H9 (cell line): ENCODE data around the gene MBP. TPM values are rescaled to one million over a fixed set of nuclear protein-coding genes. Genes with fewer than 3 reads are reported as not detected.

ENCODE experiments used
- DNase-seq: peaks from one replicate; pipeline ENCODE4 v3.0.0-alpha.2; 2017
- H2AFZ ChIP-seq: one replicate; pipeline ENCODE4 v1.6.1; 2013; ENCODE audit warnings: mild to moderate bottlenecking, low read length, control low read depth, moderate library complexity
- H2AK5ac ChIP-seq: 2 replicates; pipeline ENCODE4 v1.6.1; 2013; ENCODE audit warnings: low read length, control low read depth, mixed read lengths; ENCODE audit not compliant: insufficient read length
- H2BK120ac ChIP-seq: one replicate; pipeline ENCODE4 v1.6.1; 2013; ENCODE audit warnings: low read depth, mild to moderate bottlenecking, low read length, control low read depth, inconsistent platforms; ENCODE audit not compliant: poor library complexity, severe bottlenecking
- H2BK12ac ChIP-seq: 2 replicates; pipeline ENCODE4 v1.6.1; 2013; ENCODE audit warnings: low read length, control low read depth, mixed read lengths, low read depth; ENCODE audit not compliant: insufficient read length
- H2BK15ac ChIP-seq: 2 replicates; pipeline ENCODE4 v1.6.1; 2013; ENCODE audit warnings: low read depth, low read length, control low read depth
- H2BK20ac ChIP-seq: one replicate; pipeline ENCODE4 v1.6.1; 2013; ENCODE audit warnings: low read depth, mild to moderate bottlenecking, low read length, control low read depth, inconsistent platforms; ENCODE audit not compliant: poor library complexity, severe bottlenecking
- H2BK5ac ChIP-seq: 2 replicates; pipeline ENCODE4 v1.6.1; 2013; ENCODE audit warnings: low read length, control low read depth, mixed read lengths; ENCODE audit not compliant: insufficient read length
- H3K14ac ChIP-seq: 2 replicates; pipeline ENCODE4 v1.6.1; 2013; ENCODE audit warnings: low read length, control low read depth; ENCODE audit not compliant: insufficient read depth
- H3K18ac ChIP-seq: 2 replicates; pipeline ENCODE4 v1.6.1; 2013; ENCODE audit warnings: low read depth, mild to moderate bottlenecking, mixed read lengths, low read length, control low read depth; ENCODE audit not compliant: insufficient read length
- H3K23ac ChIP-seq: 2 replicates; pipeline ENCODE4 v1.6.1; 2013; ENCODE audit warnings: low read length, control low read depth, mixed read lengths, low read depth; ENCODE audit not compliant: insufficient read length
- H3K23me2 ChIP-seq: 2 replicates; pipeline ENCODE4 v1.6.1; 2013; ENCODE audit warnings: low read depth, mild to moderate bottlenecking, mixed read lengths, low read length, control low read depth; ENCODE audit not compliant: insufficient read length, poor library complexity, severe bottlenecking
- H3K27ac ChIP-seq: 2 replicates; pipeline ENCODE4 v1.5.1; 2013; ENCODE audit warnings: low read length, control low read depth, mixed read lengths, low read depth; ENCODE audit not compliant: insufficient read length
- H3K27me3 ChIP-seq: 2 replicates; pipeline ENCODE4 v1.6.1; 2013; ENCODE audit warnings: low read length, control low read depth, inconsistent platforms; ENCODE audit not compliant: insufficient read depth
- H3K4ac ChIP-seq: 2 replicates; pipeline ENCODE4 v1.6.1; 2013; ENCODE audit warnings: low read depth, mild to moderate bottlenecking, control low read depth, inconsistent platforms, low read length, moderate library complexity
- H3K4me1 ChIP-seq: 2 replicates; pipeline ENCODE4 v1.6.1; 2013; ENCODE audit warnings: low read length, control low read depth, inconsistent platforms; ENCODE audit not compliant: insufficient read depth
- H3K4me2 ChIP-seq: 2 replicates; pipeline ENCODE4 v1.6.1; 2013; ENCODE audit warnings: low read length, control low read depth, mixed read lengths; ENCODE audit not compliant: insufficient read length, insufficient read depth
- H3K56ac ChIP-seq: 2 replicates; pipeline ENCODE4 v1.6.1; 2013; ENCODE audit warnings: low read depth, mild to moderate bottlenecking, mixed read lengths, low read length, control low read depth; ENCODE audit not compliant: insufficient read length
- H3K79me1 ChIP-seq: 2 replicates; pipeline ENCODE4 v1.6.1; 2013; ENCODE audit warnings: low read depth, mild to moderate bottlenecking, moderate library complexity, low read length, control low read depth, inconsistent platforms; ENCODE audit not compliant: insufficient read depth, poor library complexity, severe bottlenecking
- H3K79me2 ChIP-seq: 2 replicates; pipeline ENCODE4 v1.6.1; 2013; ENCODE audit warnings: low read length, control low read depth, inconsistent platforms; ENCODE audit not compliant: insufficient read depth
- H3K9ac ChIP-seq: 2 replicates; pipeline ENCODE4 v1.6.1; 2013; ENCODE audit warnings: low read length, control low read depth, mixed read lengths; ENCODE audit not compliant: insufficient read length; ENCODE audit errors: extremely low read depth
- H3K9me3 ChIP-seq: one replicate; pipeline ENCODE4 v1.6.1; 2013; ENCODE audit warnings: low read depth, low read length, inconsistent platforms; ENCODE audit not compliant: control insufficient read depth
- H3T11ph ChIP-seq: one replicate; pipeline ENCODE4 v1.6.1; 2013; ENCODE audit warnings: mild to moderate bottlenecking, low read length, control low read depth, inconsistent platforms
- H4K20me1 ChIP-seq: one replicate; pipeline ENCODE4 v1.6.1; 2013; ENCODE audit not compliant: control insufficient read depth, insufficient read length, insufficient read depth
- H4K5ac ChIP-seq: 2 replicates; pipeline ENCODE4 v1.6.1; 2013; ENCODE audit warnings: low read depth, mild to moderate bottlenecking, mixed read lengths, low read length, control low read depth; ENCODE audit not compliant: insufficient read length
- H4K8ac ChIP-seq: replicated peaks from 2 replicates; pipeline ENCODE4 v1.6.1; 2013; ENCODE audit warnings: low read length, control low read depth, mixed read lengths, low read depth; ENCODE audit not compliant: insufficient read length
- H4K91ac ChIP-seq: 2 replicates; pipeline ENCODE4 v1.6.1; 2013; ENCODE audit warnings: low read depth, mild to moderate bottlenecking, moderate library complexity, mixed read lengths, low read length, control low read depth; ENCODE audit not compliant: insufficient read length
- H3K27ac Mint-ChIP-seq, 3 experiments: 2 replicates in 2 of 3; 3 replicates in 1 of 3; pipeline ENCODE4 v1.8.0; 2020 to 2021; ENCODE audit warnings: mixed read lengths in 3 of 3, mild to moderate bottlenecking in 1 of 3, moderate library complexity in 1 of 3
- H3K27me3 Mint-ChIP-seq: 2 replicates; pipeline ENCODE4 v1.8.0; 2021; ENCODE audit warnings: low read depth, mild to moderate bottlenecking, moderate library complexity, mixed read lengths
- H3K36me3 Mint-ChIP-seq, 3 experiments: 2 replicates in 2 of 3; 3 replicates in 1 of 3; pipeline ENCODE4 v1.8.0; 2020 to 2021; ENCODE audit warnings: low read depth in 3 of 3, mixed read lengths in 3 of 3; ENCODE audit not compliant: insufficient read depth in 1 of 3
- H3K4me1 Mint-ChIP-seq, 2 experiments: 2 replicates each; pipeline ENCODE4 v1.8.0; 2020; ENCODE audit warnings: mixed read lengths in 2 of 2
- H3K4me3 Mint-ChIP-seq, 2 experiments: 2 replicates in 1 of 2; 3 replicates in 1 of 2; pipeline ENCODE4 v1.8.0; 2020 to 2021; ENCODE audit warnings: mild to moderate bottlenecking in 2 of 2, mixed read lengths in 2 of 2, moderate library complexity in 1 of 2
- H3K9me3 Mint-ChIP-seq, 2 experiments: 2 replicates in 1 of 2; 3 replicates in 1 of 2; pipeline ENCODE4 v1.8.0; 2020; ENCODE audit warnings: mild to moderate bottlenecking in 2 of 2, mixed read lengths in 2 of 2, moderate library complexity in 1 of 2
- WGBS: extraction: QIAGEN DNeasy Blood & Tissue Kit; methylation state at CpG from one replicate; pipeline ENCODE4 v1.1.7; 2013; ENCODE audit warnings: missing lambda C conversion rate, low lambda C conversion rate, mixed read lengths; ENCODE audit not compliant: insufficient read length; ENCODE audit errors: extremely low coverage; 5-methylcytosine and 5-hydroxymethylcytosine counted together
- total RNA-seq: library from RNA; stranded (reverse); gene quantifications from 2 replicates; pipeline ENCODE4 v1.2.1, GENCODE V29; 2021
- TF ChIP-seq, protein P1 (sequence below): fragments of 200-600 bp; sonication (generic); conservative IDR thresholded peaks from 3 replicates; pipeline ENCODE4 v1.8.0; 2021; ENCODE audit warnings: antibody characterized with exemption, mild to moderate bottlenecking

MBP gene
- total RNA-seq, 1 experiment from 2014 or later: 8.6 TPM

DNA sequence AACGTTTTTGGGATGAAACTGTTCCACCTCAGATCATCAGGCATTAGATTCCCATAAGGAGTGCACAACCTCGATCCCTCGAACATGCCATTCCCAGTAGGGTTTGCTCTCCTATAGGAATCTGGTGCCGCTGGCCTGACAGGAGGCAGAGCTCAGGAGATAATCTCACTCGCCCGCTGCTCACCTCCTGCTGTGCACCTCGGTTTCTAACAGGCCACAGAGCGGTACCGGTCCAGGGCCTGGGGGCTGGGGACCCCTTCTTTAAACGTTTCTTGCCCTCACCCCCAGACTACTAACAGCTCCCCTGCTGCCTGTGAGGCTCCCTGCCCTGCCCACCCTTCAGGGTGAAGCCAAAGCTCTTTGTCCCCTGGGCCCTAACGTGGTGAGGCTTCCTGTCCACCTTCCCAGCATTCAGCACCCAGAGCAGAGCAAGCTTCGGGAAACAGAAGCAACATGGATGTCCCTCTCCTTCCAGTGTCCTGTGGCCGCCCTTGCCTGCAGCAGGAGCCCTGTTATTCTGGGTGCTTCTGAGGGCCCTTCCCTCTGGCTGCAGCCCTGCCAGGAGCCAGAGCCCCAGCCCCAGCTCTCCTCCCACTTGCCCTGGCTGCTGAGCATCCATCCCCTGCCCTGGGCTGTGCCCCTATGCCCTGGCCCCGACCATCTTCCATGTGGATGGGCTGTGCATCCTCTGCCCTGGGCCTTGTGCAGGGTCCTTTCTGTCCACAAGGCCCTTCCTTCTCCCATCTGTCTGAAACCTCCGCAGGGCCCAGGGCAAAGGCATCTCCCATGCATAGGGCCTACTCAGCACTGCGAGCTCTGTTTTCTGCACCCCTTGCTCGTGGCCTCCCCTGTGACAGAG, 140.1 kb downstream of the MBP start:
- no peak overlapping the region for H2BK5ac ChIP-seq
- peaks cover 8% of the 10 kb centered on the region for H3K27me3 Mint-ChIP-seq
- no peak overlapping the region for H2BK12ac ChIP-seq
- no peak overlapping the region for H2BK120ac ChIP-seq
- no peak overlapping the region for H3K56ac ChIP-seq
- H3K79me1 ChIP-seq: no peaks in the 10 kb centered on the region
- H3T11ph ChIP-seq: no peak overlapping the region
- no peak overlapping the region for H4K8ac ChIP-seq
- no CpG with 5 or more reads among the region's 17 CpGs for WGBS
- peaks cover 30 to 52% of the 10 kb centered on the region in 2 experiments for H3K4me1 Mint-ChIP-seq
- H3K27me3 ChIP-seq: no peaks in the 10 kb centered on the region
- H3K23me2 ChIP-seq: no peaks in the 10 kb centered on the region
- H3K4ac ChIP-seq: no peak overlapping the region
- no peak overlapping the region for H3K4me3 Mint-ChIP-seq
- no peak overlapping the region for H3K14ac ChIP-seq
- no peak overlapping the region for H2AFZ ChIP-seq
- H3K4me1 ChIP-seq: no peaks in the 10 kb centered on the region
- H3K36me3 Mint-ChIP-seq: no peaks in the 10 kb centered on the region
- H4K91ac ChIP-seq: no peak overlapping the region
- H3K27ac ChIP-seq: no peak overlapping the region
- TF ChIP-seq, protein P1, sequence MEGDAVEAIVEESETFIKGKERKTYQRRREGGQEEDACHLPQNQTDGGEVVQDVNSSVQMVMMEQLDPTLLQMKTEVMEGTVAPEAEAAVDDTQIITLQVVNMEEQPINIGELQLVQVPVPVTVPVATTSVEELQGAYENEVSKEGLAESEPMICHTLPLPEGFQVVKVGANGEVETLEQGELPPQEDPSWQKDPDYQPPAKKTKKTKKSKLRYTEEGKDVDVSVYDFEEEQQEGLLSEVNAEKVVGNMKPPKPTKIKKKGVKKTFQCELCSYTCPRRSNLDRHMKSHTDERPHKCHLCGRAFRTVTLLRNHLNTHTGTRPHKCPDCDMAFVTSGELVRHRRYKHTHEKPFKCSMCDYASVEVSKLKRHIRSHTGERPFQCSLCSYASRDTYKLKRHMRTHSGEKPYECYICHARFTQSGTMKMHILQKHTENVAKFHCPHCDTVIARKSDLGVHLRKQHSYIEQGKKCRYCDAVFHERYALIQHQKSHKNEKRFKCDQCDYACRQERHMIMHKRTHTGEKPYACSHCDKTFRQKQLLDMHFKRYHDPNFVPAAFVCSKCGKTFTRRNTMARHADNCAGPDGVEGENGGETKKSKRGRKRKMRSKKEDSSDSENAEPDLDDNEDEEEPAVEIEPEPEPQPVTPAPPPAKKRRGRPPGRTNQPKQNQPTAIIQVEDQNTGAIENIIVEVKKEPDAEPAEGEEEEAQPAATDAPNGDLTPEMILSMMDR: no peak
- no peak overlapping the region; a peak in 1 of 7 replicates for H3K27ac Mint-ChIP-seq
- no peak overlapping the region for H3K9ac ChIP-seq
- H3K4me2 ChIP-seq: no peak overlapping the region
- no peaks in the 10 kb centered on the region for H3K9me3 ChIP-seq
- H2BK15ac ChIP-seq: no peak overlapping the region
- no peak for DNase-seq
- no peak overlapping the region for H3K23ac ChIP-seq
- no peak overlapping the region for H2AK5ac ChIP-seq
- no peak overlapping the region for H2BK20ac ChIP-seq
- H4K5ac ChIP-seq: no peak overlapping the region
- H3K79me2 ChIP-seq: no peaks in the 10 kb centered on the region
- no peaks in the 10 kb centered on the region for H4K20me1 ChIP-seq
- H3K9me3 Mint-ChIP-seq: no peaks in the 10 kb centered on the region
- no peak overlapping the region for H3K18ac ChIP-seq
